Kidney (tissue), 14 donors: Measurements from ENCODE around the gene MAST2. TPM values are rescaled to one million over a fixed set of nuclear protein-coding genes. Genes with fewer than 3 reads are reported as not detected.

Experiments
- DNase-seq, 5 donors: peaks; one replicate each; pipeline ENCODE4 v3.0.0-alpha.2; 2013 to 2020
- FAIRE-seq: peaks from 2 replicates; lab custom pipeline; 2012; peaks lifted over from hg19 to GRCh38; lab: Jason Lieb, UNC
- H3K27ac ChIP-seq, 2 donors: one replicate each; pipeline ENCODE4 v1.7.0; 2013; ENCODE audit warnings: low read depth in 2 of 2, low read length in 2 of 2, inconsistent platforms in 1 of 2
- H3K27me3 ChIP-seq: one replicate; pipeline ENCODE4 v1.7.1; 2013; ENCODE audit warnings: low read length, inconsistent platforms; ENCODE audit not compliant: control insufficient read depth, insufficient read depth
- H3K36me3 ChIP-seq, 3 donors: one replicate each; pipeline versions ENCODE4 v1.7.0 to v1.7.1; 2013; ENCODE audit warnings: low read length in 3 of 3, control low read depth in 1 of 3, inconsistent platforms in 1 of 3; ENCODE audit not compliant: insufficient read depth in 3 of 3, control insufficient read depth in 2 of 3
- H3K4me1 ChIP-seq, 3 donors: one replicate each; pipeline versions ENCODE4 v1.7.0 to v1.7.1; 2013; ENCODE audit warnings: low read length in 3 of 3, inconsistent platforms in 1 of 3, low read depth in 1 of 3; ENCODE audit not compliant: control insufficient read depth in 2 of 3, insufficient read depth in 2 of 3
- H3K4me3 ChIP-seq, 3 donors: one replicate each; pipeline versions ENCODE4 v1.7.0 to v1.8.1; 2013; ENCODE audit warnings: low read length in 3 of 3, control low read depth in 1 of 3, inconsistent platforms in 1 of 3
- H3K9ac ChIP-seq, 3 donors: one replicate each; pipeline versions ENCODE4 v1.7.0 to v1.7.1; 2013; ENCODE audit warnings: low read length in 3 of 3, control low read depth in 1 of 3, inconsistent platforms in 1 of 3
- H3K9me3 ChIP-seq, 3 donors: one replicate each; pipeline versions ENCODE4 v1.7.0 to v1.7.1; 2013; ENCODE audit warnings: low read length in 3 of 3, control low read depth in 1 of 3, inconsistent platforms in 1 of 3; ENCODE audit not compliant: control insufficient read depth in 2 of 3, insufficient read depth in 1 of 3
- CTCF ChIP-seq: IDR thresholded peaks from 3 replicates; pipeline ENCODE4 v1.5.1; 2012; ENCODE audit warnings: mild to moderate bottlenecking, moderate library complexity, borderline replicate concordance; ENCODE audit not compliant: insufficient read depth; ENCODE audit errors: extremely low read depth
- intact Hi-C: fragments of 100-400 bp; cut with DNase I; formaldehyde crosslinking; loops from one replicate; pipeline ENCODE4 v1.11.1; 2022
- polyA plus RNA-seq: library from polyadenylated mRNA; stranded (reverse); fragments of 350-450 nt; fragmentation: Illumina TruSeq; extraction: RNeasy Lipid Tissue Mini Kit (QIAGEN cat#74804); gene quantifications from one replicate; pipeline ENCODE4 v1.2.3, GENCODE V29; 2014; ENCODE audit warnings: low read depth, low replicate concordance; ENCODE audit not compliant: insufficient read depth
- total RNA-seq: library from RNA; stranded (reverse); fragmentation: NEBNext Ultra II Directional; extraction: Animal tissue kit (Norgen Biotek cat#: 25700); gene quantifications from one replicate; pipeline ENCODE4 v1.2.1, GENCODE V29; 2021
- donor health status: control.
- donor health status: control.
- donor health status: control.
- donor health status: control.
- donor health status: control.
- donor health status: DM: yes; HTN: yes; CAD: no.
- donor health status: Normal renal cell carcinoma (clear cell type).

Gene MAST2
- total and polyA plus RNA-seq, 2 donors from 2014 or later = 7.6 to 17.9 TPM

DNA sequence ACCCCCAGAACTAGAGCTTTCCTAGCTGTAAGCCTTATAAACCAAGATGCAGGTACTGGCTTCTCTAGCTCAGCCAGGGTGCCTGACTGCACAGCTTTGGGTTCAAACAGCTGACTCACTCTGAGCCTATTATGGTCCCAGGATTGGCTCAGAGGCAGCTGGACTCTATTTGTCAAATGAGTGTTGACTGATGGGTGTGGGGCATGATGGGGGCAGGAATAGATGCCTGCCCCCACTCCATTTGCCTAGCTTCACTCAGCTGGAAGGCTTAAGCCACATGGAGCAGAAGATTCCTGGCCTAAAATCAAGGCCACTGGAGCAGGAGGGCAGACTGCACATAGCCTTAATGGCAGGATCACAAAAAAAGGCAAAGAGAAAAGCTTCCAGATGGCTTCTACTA is 238.6 kb downstream of the MAST2 start:
- Histone ChIP-seq H3K9me3 (no peaks in the 10 kb centered on the region), H3K4me3 (no peak overlapping the region), H3K27me3 (no peaks in the 10 kb centered on the region), H3K27ac (no peak overlapping the region), H3K36me3 (peaks cover 0 to 6% (median 0%) of the 10 kb centered on the region in 3 donors), H3K9ac (no peak overlapping the region), H3K4me1 (peaks cover 0 to 15% (median 11%) of the 10 kb centered on the region in 3 donors)
- DNase-seq (no peak), FAIRE-seq (no peak)
- TF ChIP-seq CTCF = no peak
- intact Hi-C loops = loop anchor here (5.0 kb wide), 1 partner anchor 140 kb away; no protein-coding TSS in a partner anchor

DNA sequence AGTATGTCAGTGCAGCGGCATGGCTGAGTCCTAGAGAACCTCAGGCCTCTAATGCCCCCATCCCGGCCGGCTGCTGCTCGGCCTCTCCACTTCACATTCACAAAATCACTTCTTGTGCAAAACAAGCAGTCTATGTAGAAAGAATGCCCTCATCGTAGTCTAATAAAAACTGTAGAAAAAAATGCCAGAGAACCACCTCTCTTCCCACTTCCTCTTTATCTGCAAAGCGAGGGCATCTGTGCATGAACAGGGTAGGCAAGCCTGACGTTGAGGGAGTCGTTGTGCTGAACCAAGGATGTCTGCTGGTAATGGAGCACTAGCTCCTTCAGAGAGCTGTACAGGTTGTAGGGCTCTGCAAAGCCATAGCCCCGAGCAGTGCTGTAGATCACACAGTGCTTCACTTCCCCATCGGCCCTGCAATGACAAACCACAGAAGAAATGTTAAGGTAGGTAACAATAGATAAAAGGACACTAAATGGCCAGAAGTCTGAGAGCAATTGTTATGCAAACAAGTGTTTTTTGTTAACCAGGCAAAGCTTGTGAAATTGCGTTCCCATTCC is 240.1 kb downstream of the MAST2 start:
- Histone ChIP-seq H3K9me3 (no peaks in the 10 kb centered on the region), H3K4me3 (no peak overlapping the region), H3K27ac (no peak overlapping the region), H3K36me3 (peaks cover 0 to 6% (median 0%) of the 10 kb centered on the region in 3 donors), H3K4me1 (peaks cover 0 to 12% (median 11%) of the 10 kb centered on the region in 3 donors), H3K9ac (no peak overlapping the region), H3K27me3 (no peaks in the 10 kb centered on the region)
- DNase-seq (no peak), FAIRE-seq (no peak)
- intact Hi-C loops = loop anchor here (5.0 kb wide), 1 partner anchor 139 kb away; no protein-coding TSS in a partner anchor
- TF ChIP-seq CTCF = no peak

GRCh38 chr1:46044116-46044515 is 240.7 kb downstream of the MAST2 start:
- Histone ChIP-seq H3K9me3 (no peaks in the 10 kb centered on the region), H3K9ac (no peak overlapping the region), H3K27me3 (no peaks in the 10 kb centered on the region), H3K36me3 (peaks cover 0 to 6% (median 0%) of the 10 kb centered on the region in 3 donors), H3K27ac (no peak overlapping the region), H3K4me1 (peaks cover 0 to 12% (median 11%) of the 10 kb centered on the region in 3 donors), H3K4me3 (no peak overlapping the region)
- TF ChIP-seq CTCF = no peak
- FAIRE-seq (no peak), DNase-seq (no peak)
- intact Hi-C loops = loop anchor here (5.0 kb wide), 1 partner anchor 138 kb away; no protein-coding TSS in a partner anchor

DNA sequence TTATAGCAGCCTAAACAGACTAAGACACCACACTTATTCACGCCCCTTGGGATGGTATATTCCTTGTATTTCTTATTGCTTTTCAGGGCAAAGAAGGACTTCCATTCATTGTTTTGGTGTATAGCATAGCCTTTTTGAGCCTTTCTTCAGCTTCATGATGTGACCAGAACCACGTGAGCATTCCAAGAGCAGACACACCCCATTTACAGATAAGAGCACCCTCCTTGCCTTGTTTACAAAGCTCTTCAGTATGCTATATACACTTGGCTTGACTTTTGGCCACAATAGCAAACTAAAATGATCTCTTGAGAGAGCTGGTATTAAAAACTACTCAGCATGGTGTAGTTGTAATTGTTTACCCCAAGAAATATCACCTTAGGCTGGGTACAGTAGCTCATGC is 250.3 kb downstream of the MAST2 start:
- DNase-seq (no peak), FAIRE-seq (no peak)
- H3K9ac ChIP-seq = no peak overlapping the region
- H3K4me1 ChIP-seq = no peaks in the 10 kb centered on the region
- intact Hi-C loops = no loop called here
- no peak overlapping the region for H3K27ac ChIP-seq
- H3K4me3 ChIP-seq = no peak overlapping the region
- peaks cover 0 to 4% (median 0%) of the 10 kb centered on the region in 3 donors for H3K36me3 ChIP-seq
- H3K27me3 ChIP-seq = no peaks in the 10 kb centered on the region
- no peaks in the 10 kb centered on the region for H3K9me3 ChIP-seq
- no peak for TF ChIP-seq CTCF
